Measurements from ENCODE around the gene USF2. TPM values are rescaled to one million over a fixed set of nuclear protein-coding genes. Genes with fewer than 3 reads are reported as not detected.

The USF2 gene
- total and polyA plus RNA-seq, 2 of the 8 experiments (the other 6 are each of a cell fraction or from before 2014, with no cell fraction given) = 74.1 to 109 TPM

GRCh38 chr19:35313587-35313986, 44.8 kb downstream of the USF2 start:
- Histone ChIP-seq H3K79me2 (ENCODE audit: control insufficient read depth in 1 of 2, insufficient read depth in 2 of 2, low read length in 2 of 2) (no peaks in the 10 kb centered on the region), H2BK12ac (ENCODE audit: low read depth, low read length) (no peak overlapping the region), H4K5ac (ENCODE audit: insufficient read length, low read depth, low read length) (no peak overlapping the region), H3K4me3 (ENCODE audit: extremely low read depth in 1 of 4, insufficient read depth in 2 of 4, low read depth in 3 of 4, low read length in 4 of 4) (no peak overlapping the region), H2BK5ac (ENCODE audit: low read depth, low read length) (no peak overlapping the region), H3K27ac (ENCODE audit: low read depth, low read length) (no peak overlapping the region), H2BK120ac (replicated peaks; ENCODE audit: low read depth, low read length) (no peak overlapping the region), H2BK20ac (ENCODE audit: low read length) (no peak overlapping the region), H3K4me1 (replicated peaks in 1 of 4; ENCODE audit: control insufficient read depth in 3 of 4, insufficient read depth in 4 of 4, low read length in 3 of 4) (no peaks in the 10 kb centered on the region), H3K4me2 (ENCODE audit: insufficient read depth in 1 of 2, low read depth in 2 of 2, low read length in 2 of 2) (no peak overlapping the region), H2AFZ (ENCODE audit: low read length) (no peak overlapping the region), H2AK5ac (ENCODE audit: low read depth, low read length) (no peak overlapping the region), H3K36me3 (ENCODE audit: control insufficient read depth in 2 of 4, insufficient read depth in 4 of 4, low read length in 3 of 4) (no peaks in the 10 kb centered on the region), H3K18ac (ENCODE audit: extremely low read depth, low read length) (no peak overlapping the region), H4K8ac (ENCODE audit: extremely low read depth, insufficient read depth, low read length) (no peak overlapping the region), H3K23me2 (ENCODE audit: low read depth, low read length) (no peaks in the 10 kb centered on the region), H4K91ac (replicated peaks; ENCODE audit: insufficient read length, low read length) (no peak overlapping the region), H2BK15ac (ENCODE audit: low read length) (no peak overlapping the region), H3K79me1 (ENCODE audit: low read depth, low read length) (no peaks in the 10 kb centered on the region), H3K9me3 (ENCODE audit: insufficient read depth in 2 of 2, low read depth in 1 of 2, low read length in 1 of 2) (no peaks in the 10 kb centered on the region), H3K56ac (replicated peaks; ENCODE audit: insufficient read length, low read depth, low read length) (no peak overlapping the region), H3K9ac (replicated peaks in 1 of 4; ENCODE audit: extremely low read depth in 1 of 4, low read depth in 3 of 4, low read length in 3 of 4) (no peak overlapping the region), H3K4ac (replicated peaks; ENCODE audit: insufficient read length, low read depth, low read length) (no peak overlapping the region), H3K23ac (ENCODE audit: insufficient read length) (no peak overlapping the region), H4K20me1 (replicated peaks in 1 of 2; ENCODE audit: control insufficient read depth in 1 of 2, insufficient read depth in 2 of 2, low read length in 2 of 2) (no peaks in the 10 kb centered on the region), H3K14ac (ENCODE audit: insufficient read length) (no peak overlapping the region), H3K27me3 (replicated peaks in 1 of 4; ENCODE audit: control insufficient read depth in 3 of 4, extremely low read depth in 1 of 4, insufficient read depth in 3 of 4, low read length in 3 of 4) (no peaks in the 10 kb centered on the region)
- no peak for FAIRE-seq
- CTCF ChIA-PET (ENCODE audit: partially characterized antibody) = interaction anchor here (0.7 to 4.1 kb wide), 3 partner anchors 14 to 39 kb away, joined by 3 to 20 read pairs (median 4); partner anchors contain the start of gene CD22
- TF ChIP-seq TEAD4 (IDR thresholded peaks at IDR 0.05; ENCODE audit: low read depth, low read length) = no peak
- TF ChIP-seq SRF (IDR thresholded peaks at IDR 0.05; ENCODE audit: low read depth, low read length) = no peak
- TF ChIP-seq CBX8 (IDR thresholded peaks at IDR 0.05; ENCODE audit: borderline replicate concordance, low read depth, low read length) = no peak
- no peak for TF ChIP-seq ATF3 (IDR thresholded peaks at IDR 0.05; ENCODE audit: insufficient read depth, low read depth, low read length)
- no peak for TF ChIP-seq SP4 (IDR thresholded peaks at IDR 0.05; ENCODE audit: low read length)
- no peak for TF ChIP-seq CTCF (IDR thresholded peaks at IDR 0.05; ENCODE audit: control extremely low read depth in 1 of 3, insufficient read depth in 1 of 3, low read depth in 1 of 3, low read length in 3 of 3)
- TF ChIP-seq USF2 (IDR thresholded peaks at IDR 0.05; ENCODE audit: low read length) = no peak
- TF ChIP-seq NANOG (IDR thresholded peaks at IDR 0.05; ENCODE audit: insufficient read depth, low read depth, low read length, poor library complexity, severe bottlenecking) = no peak
- DNase-seq (ENCODE audit: low read depth in 1 of 2, low spot score in 2 of 2) = no peak
- 84% methylated on average over 7 of the region's 7 CpGs; no CpG with 5 or more reads in 1 of the 2 experiments for WGBS, 2 experiments (ENCODE audit: extremely low coverage in 1 of 2, insufficient coverage in 1 of 2, insufficient read length in 1 of 2, insufficient replicate concordance in 2 of 2, low coverage in 1 of 2, low lambda C conversion rate in 2 of 2, missing lambda C conversion rate in 1 of 2)
- POLR2A ChIA-PET (ENCODE audit: partially characterized antibody) = no interaction called here

Data from H1 (cell line).